Heart left ventricle (tissue), 13 donors: ENCODE measurements around the gene OSBPL7.

Source experiments
- POLR2A ChIP-seq, 2 donors: fragments of 450-650 bp; IDR thresholded peaks; one replicate each; pipeline ENCODE4 v1.6.1; 2017; ENCODE audit warnings: antibody characterized with exemption in 2 of 2, mild to moderate bottlenecking in 2 of 2, moderate library complexity in 2 of 2
- TF ChIP-seq, protein P1 (sequence below), 12 donors: fragments of 200-600 bp; sonication (generic) in 4 of 12; IDR thresholded peaks; one replicate each; pipeline versions ENCODE4 v1.5.0 to v1.8.0; 2018 to 2022; ENCODE audit warnings: antibody characterized with exemption in 12 of 12, mild to moderate bottlenecking in 5 of 12
- donor health status: ischemic (EF 13 %, LVEDD 7.1; RV severe dilation, severe dysfunction).
- donor health status: DM: no; HTN: yes; CAD: no.
- donor health status: DM: no; HTN: no; CAD: no.
- donor health status: ischemic (EF 25% LVEDD 6.9; RV normal size, moderate dysfunction).
- donor health status: ischemic (EF 25% LVEDD 5.7; RV mildly dilated, moderate dysfunction).
- donor health status: ischemic (EF 35%, LVEDD 5.7; RV mildly dilated, moderate dysfunction).
- donor health status: nonischemic (EF 11% LVEDD 7.7; RV severe dilation, severe dysfunction).
- donor health status: DM: yes; HTN: yes; CAD: no.
- donor health status: PGD.
- donor health status: ischemic (EF 29% LVEDD 5.4; RV normal size, mild dysfunction).
- donor health status: nonischemic (EF 23%, LVEDD 6.1; RV moderate dilation, normal function).

GRCh38 chr17:47846716-47847340, 25.2 kb upstream of the OSBPL7 start:
- TF ChIP-seq, protein P1, sequence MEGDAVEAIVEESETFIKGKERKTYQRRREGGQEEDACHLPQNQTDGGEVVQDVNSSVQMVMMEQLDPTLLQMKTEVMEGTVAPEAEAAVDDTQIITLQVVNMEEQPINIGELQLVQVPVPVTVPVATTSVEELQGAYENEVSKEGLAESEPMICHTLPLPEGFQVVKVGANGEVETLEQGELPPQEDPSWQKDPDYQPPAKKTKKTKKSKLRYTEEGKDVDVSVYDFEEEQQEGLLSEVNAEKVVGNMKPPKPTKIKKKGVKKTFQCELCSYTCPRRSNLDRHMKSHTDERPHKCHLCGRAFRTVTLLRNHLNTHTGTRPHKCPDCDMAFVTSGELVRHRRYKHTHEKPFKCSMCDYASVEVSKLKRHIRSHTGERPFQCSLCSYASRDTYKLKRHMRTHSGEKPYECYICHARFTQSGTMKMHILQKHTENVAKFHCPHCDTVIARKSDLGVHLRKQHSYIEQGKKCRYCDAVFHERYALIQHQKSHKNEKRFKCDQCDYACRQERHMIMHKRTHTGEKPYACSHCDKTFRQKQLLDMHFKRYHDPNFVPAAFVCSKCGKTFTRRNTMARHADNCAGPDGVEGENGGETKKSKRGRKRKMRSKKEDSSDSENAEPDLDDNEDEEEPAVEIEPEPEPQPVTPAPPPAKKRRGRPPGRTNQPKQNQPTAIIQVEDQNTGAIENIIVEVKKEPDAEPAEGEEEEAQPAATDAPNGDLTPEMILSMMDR (IDR thresholded peaks at IDR 0.05), result no peak
- TF ChIP-seq POLR2A (IDR thresholded peaks at IDR 0.05), result no peak
